ENCODE data around the gene CHMP1A.

DNA sequence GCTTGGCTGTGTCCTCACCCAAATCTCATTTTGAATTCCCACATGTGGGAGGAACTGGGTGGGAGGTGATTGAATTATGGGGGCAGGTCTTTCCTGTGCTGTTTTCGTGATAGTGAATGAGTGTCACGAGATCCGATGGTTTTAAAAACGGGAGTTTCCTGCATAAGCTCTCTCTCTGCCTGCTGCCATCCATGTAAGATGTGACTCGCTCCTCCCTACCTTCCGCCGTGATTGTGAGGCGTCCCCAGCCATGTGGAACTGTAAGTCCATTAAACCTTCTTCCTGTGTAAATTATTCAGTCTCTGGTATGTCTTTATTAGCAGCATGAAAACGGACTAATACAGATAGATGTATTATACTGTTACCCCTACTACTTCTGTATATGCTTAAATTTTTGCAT, 3.7 kb upstream of the CHMP1A start:
- TF ChIP-seq, protein P1, sequence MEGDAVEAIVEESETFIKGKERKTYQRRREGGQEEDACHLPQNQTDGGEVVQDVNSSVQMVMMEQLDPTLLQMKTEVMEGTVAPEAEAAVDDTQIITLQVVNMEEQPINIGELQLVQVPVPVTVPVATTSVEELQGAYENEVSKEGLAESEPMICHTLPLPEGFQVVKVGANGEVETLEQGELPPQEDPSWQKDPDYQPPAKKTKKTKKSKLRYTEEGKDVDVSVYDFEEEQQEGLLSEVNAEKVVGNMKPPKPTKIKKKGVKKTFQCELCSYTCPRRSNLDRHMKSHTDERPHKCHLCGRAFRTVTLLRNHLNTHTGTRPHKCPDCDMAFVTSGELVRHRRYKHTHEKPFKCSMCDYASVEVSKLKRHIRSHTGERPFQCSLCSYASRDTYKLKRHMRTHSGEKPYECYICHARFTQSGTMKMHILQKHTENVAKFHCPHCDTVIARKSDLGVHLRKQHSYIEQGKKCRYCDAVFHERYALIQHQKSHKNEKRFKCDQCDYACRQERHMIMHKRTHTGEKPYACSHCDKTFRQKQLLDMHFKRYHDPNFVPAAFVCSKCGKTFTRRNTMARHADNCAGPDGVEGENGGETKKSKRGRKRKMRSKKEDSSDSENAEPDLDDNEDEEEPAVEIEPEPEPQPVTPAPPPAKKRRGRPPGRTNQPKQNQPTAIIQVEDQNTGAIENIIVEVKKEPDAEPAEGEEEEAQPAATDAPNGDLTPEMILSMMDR (conservative IDR thresholded peaks at IDR 0.05; ENCODE audit: low read depth in 2 of 2): no peak
- TF ChIP-seq, protein P2, sequence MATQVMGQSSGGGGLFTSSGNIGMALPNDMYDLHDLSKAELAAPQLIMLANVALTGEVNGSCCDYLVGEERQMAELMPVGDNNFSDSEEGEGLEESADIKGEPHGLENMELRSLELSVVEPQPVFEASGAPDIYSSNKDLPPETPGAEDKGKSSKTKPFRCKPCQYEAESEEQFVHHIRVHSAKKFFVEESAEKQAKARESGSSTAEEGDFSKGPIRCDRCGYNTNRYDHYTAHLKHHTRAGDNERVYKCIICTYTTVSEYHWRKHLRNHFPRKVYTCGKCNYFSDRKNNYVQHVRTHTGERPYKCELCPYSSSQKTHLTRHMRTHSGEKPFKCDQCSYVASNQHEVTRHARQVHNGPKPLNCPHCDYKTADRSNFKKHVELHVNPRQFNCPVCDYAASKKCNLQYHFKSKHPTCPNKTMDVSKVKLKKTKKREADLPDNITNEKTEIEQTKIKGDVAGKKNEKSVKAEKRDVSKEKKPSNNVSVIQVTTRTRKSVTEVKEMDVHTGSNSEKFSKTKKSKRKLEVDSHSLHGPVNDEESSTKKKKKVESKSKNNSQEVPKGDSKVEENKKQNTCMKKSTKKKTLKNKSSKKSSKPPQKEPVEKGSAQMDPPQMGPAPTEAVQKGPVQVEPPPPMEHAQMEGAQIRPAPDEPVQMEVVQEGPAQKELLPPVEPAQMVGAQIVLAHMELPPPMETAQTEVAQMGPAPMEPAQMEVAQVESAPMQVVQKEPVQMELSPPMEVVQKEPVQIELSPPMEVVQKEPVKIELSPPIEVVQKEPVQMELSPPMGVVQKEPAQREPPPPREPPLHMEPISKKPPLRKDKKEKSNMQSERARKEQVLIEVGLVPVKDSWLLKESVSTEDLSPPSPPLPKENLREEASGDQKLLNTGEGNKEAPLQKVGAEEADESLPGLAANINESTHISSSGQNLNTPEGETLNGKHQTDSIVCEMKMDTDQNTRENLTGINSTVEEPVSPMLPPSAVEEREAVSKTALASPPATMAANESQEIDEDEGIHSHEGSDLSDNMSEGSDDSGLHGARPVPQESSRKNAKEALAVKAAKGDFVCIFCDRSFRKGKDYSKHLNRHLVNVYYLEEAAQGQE (IDR thresholded peaks at IDR 0.05; ENCODE audit: unreplicated experiment): no peak
- TF ChIP-seq CREB1 (CRISPR knock-in tag; IDR thresholded peaks at IDR 0.05; ENCODE audit: low read depth) (no peak), EZH2 (IDR thresholded peaks at IDR 0.05; ENCODE audit: low read depth, unreplicated experiment) (no peak), POLR2AphosphoS5 (IDR thresholded peaks at IDR 0.05; ENCODE audit: low read depth) (no peak), JUNB (IDR thresholded peaks at IDR 0.05; ENCODE audit: unreplicated experiment) (no peak), EZH2phosphoT487 (IDR thresholded peaks at IDR 0.05; ENCODE audit: unreplicated experiment) (no peak), NANOG (IDR thresholded peaks at IDR 0.05; ENCODE audit: borderline replicate concordance) (no peak), STAT1 (IDR thresholded peaks at IDR 0.05; ENCODE audit: unreplicated experiment) (no peak), ZNF331 (CRISPR knock-in tag; IDR thresholded peaks at IDR 0.05; ENCODE audit: low read depth) (no peak)
- TF ChIP-seq, protein P3, sequence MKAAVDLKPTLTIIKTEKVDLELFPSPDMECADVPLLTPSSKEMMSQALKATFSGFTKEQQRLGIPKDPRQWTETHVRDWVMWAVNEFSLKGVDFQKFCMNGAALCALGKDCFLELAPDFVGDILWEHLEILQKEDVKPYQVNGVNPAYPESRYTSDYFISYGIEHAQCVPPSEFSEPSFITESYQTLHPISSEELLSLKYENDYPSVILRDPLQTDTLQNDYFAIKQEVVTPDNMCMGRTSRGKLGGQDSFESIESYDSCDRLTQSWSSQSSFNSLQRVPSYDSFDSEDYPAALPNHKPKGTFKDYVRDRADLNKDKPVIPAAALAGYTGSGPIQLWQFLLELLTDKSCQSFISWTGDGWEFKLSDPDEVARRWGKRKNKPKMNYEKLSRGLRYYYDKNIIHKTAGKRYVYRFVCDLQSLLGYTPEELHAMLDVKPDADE (IDR thresholded peaks at IDR 0.05): no peak
- TF ChIP-seq, protein P4, sequence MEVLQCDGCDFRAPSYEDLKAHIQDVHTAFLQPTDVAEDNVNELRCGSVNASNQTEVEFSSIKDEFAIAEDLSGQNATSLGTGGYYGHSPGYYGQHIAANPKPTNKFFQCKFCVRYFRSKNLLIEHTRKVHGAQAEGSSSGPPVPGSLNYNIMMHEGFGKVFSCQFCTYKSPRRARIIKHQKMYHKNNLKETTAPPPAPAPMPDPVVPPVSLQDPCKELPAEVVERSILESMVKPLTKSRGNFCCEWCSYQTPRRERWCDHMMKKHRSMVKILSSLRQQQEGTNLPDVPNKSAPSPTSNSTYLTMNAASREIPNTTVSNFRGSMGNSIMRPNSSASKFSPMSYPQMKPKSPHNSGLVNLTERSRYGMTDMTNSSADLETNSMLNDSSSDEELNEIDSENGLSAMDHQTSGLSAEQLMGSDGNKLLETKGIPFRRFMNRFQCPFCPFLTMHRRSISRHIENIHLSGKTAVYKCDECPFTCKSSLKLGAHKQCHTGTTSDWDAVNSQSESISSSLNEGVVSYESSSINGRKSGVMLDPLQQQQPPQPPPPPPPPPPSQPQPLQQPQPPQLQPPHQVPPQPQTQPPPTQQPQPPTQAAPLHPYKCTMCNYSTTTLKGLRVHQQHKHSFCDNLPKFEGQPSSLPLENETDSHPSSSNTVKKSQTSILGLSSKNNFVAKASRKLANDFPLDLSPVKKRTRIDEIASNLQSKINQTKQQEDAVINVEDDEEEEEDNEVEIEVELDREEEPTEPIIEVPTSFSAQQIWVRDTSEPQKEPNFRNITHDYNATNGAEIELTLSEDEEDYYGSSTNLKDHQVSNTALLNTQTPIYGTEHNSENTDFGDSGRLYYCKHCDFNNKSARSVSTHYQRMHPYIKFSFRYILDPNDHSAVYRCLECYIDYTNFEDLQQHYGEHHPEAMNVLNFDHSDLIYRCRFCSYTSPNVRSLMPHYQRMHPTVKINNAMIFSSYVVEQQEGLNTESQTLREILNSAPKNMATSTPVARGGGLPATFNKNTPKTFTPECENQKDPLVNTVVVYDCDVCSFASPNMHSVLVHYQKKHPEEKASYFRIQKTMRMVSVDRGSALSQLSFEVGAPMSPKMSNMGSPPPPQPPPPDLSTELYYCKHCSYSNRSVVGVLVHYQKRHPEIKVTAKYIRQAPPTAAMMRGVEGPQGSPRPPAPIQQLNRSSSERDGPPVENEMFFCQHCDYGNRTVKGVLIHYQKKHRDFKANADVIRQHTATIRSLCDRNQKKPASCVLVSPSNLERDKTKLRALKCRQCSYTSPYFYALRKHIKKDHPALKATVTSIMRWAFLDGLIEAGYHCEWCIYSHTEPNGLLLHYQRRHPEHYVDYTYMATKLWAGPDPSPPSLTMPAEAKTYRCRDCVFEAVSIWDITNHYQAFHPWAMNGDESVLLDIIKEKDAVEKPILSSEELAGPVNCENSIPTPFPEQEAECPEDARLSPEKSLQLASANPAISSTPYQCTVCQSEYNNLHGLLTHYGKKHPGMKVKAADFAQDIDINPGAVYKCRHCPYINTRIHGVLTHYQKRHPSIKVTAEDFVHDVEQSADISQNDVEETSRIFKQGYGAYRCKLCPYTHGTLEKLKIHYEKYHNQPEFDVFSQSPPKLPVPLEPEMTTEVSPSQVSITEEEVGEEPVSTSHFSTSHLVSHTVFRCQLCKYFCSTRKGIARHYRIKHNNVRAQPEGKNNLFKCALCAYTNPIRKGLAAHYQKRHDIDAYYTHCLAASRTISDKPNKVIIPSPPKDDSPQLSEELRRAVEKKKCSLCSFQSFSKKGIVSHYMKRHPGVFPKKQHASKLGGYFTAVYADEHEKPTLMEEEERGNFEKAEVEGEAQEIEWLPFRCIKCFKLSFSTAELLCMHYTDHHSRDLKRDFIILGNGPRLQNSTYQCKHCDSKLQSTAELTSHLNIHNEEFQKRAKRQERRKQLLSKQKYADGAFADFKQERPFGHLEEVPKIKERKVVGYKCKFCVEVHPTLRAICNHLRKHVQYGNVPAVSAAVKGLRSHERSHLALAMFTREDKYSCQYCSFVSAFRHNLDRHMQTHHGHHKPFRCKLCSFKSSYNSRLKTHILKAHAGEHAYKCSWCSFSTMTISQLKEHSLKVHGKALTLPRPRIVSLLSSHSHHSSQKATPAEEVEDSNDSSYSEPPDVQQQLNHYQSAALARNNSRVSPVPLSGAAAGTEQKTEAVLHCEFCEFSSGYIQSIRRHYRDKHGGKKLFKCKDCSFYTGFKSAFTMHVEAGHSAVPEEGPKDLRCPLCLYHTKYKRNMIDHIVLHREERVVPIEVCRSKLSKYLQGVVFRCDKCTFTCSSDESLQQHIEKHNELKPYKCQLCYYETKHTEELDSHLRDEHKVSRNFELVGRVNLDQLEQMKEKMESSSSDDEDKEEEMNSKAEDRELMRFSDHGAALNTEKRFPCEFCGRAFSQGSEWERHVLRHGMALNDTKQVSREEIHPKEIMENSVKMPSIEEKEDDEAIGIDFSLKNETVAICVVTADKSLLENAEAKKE (CRISPR knock-in tag; IDR thresholded peaks at IDR 0.05): no peak

All from GM23338 (cell line).